ENCODE measurements around the gene UNC13C.

The UNC13C gene

GRCh38 chr15:54119051-54119450 is 140.8 kb downstream of the UNC13C start:
- no peak for TF ChIP-seq EP300 (IDR thresholded peaks at IDR 0.05; ENCODE audit: borderline replicate concordance)
- no peak for TF ChIP-seq ZBTB7A (IDR thresholded peaks at IDR 0.05; ENCODE audit: low read depth)
- TF ChIP-seq NFIC (IDR thresholded peaks at IDR 0.05): no peak
- no peak for TF ChIP-seq CEBPB (IDR thresholded peaks at IDR 0.05)
- TF ChIP-seq MAX (IDR thresholded peaks at IDR 0.05): no peak
- no peak for TF ChIP-seq TAF1 (IDR thresholded peaks at IDR 0.05; ENCODE audit: low read depth)

DNA sequence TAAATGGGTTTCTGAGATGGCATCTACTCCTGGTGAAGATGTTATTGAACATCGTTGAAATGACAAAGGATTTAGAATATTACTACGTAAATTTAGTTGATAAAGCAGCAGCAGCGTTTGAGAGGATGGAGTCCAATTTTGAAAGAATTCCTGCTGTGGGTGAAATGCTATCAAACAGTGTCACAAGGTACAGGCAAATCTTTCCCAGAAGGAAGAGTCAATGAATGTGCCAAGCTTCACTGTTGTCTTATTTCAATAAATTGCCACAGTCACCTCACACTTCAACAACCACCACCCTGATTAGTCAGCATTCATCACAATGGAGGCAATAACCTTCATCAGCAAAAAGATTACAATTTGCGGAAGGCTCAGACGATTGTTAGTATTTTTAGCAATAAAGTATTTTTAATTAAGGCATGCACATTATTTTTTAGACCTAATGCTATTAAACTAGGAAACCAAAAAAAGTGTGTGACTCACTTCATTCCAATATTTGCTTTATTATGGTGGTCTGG is 142.8 kb downstream of the UNC13C start:
- TF ChIP-seq FOXM1 (IDR thresholded peaks at IDR 0.05; ENCODE audit: borderline replicate concordance, low read depth) (no peak), MAX (IDR thresholded peaks at IDR 0.05) (no peak), ZBTB7A (IDR thresholded peaks at IDR 0.05; ENCODE audit: low read depth) (no peak), EP300 (IDR thresholded peaks at IDR 0.05; ENCODE audit: borderline replicate concordance) (no peak), CREB1 (IDR thresholded peaks at IDR 0.05; ENCODE audit: low read depth) (no peak)
- TF ChIP-seq, protein P1, sequence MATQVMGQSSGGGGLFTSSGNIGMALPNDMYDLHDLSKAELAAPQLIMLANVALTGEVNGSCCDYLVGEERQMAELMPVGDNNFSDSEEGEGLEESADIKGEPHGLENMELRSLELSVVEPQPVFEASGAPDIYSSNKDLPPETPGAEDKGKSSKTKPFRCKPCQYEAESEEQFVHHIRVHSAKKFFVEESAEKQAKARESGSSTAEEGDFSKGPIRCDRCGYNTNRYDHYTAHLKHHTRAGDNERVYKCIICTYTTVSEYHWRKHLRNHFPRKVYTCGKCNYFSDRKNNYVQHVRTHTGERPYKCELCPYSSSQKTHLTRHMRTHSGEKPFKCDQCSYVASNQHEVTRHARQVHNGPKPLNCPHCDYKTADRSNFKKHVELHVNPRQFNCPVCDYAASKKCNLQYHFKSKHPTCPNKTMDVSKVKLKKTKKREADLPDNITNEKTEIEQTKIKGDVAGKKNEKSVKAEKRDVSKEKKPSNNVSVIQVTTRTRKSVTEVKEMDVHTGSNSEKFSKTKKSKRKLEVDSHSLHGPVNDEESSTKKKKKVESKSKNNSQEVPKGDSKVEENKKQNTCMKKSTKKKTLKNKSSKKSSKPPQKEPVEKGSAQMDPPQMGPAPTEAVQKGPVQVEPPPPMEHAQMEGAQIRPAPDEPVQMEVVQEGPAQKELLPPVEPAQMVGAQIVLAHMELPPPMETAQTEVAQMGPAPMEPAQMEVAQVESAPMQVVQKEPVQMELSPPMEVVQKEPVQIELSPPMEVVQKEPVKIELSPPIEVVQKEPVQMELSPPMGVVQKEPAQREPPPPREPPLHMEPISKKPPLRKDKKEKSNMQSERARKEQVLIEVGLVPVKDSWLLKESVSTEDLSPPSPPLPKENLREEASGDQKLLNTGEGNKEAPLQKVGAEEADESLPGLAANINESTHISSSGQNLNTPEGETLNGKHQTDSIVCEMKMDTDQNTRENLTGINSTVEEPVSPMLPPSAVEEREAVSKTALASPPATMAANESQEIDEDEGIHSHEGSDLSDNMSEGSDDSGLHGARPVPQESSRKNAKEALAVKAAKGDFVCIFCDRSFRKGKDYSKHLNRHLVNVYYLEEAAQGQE (IDR thresholded peaks at IDR 0.05; ENCODE audit: low read depth): no peak

- TF ChIP-seq NFIC (IDR thresholded peaks at IDR 0.05) (no peak), CEBPB (IDR thresholded peaks at IDR 0.05) (no peak), FOXM1 (IDR thresholded peaks at IDR 0.05; ENCODE audit: borderline replicate concordance, low read depth) (no peak), ZBTB7A (IDR thresholded peaks at IDR 0.05; ENCODE audit: low read depth) (no peak), EP300 (IDR thresholded peaks at IDR 0.05; ENCODE audit: borderline replicate concordance) (no peak), MAX (IDR thresholded peaks at IDR 0.05) (no peak), CREB1 (IDR thresholded peaks at IDR 0.05; ENCODE audit: low read depth) (no peak), TAF1 (IDR thresholded peaks at IDR 0.05; ENCODE audit: low read depth) (no peak), EGR1 (IDR thresholded peaks at IDR 0.05) (no peak), TCF12 (IDR thresholded peaks at IDR 0.05; ENCODE audit: low read depth) (no peak), RAD21 (IDR thresholded peaks at IDR 0.05; ENCODE audit: low read depth) (no peak), TEAD4 (IDR thresholded peaks at IDR 0.05) (no peak), YY1 (IDR thresholded peaks at IDR 0.05; ENCODE audit: low read depth) (no peak)
- TF ChIP-seq, protein P2, sequence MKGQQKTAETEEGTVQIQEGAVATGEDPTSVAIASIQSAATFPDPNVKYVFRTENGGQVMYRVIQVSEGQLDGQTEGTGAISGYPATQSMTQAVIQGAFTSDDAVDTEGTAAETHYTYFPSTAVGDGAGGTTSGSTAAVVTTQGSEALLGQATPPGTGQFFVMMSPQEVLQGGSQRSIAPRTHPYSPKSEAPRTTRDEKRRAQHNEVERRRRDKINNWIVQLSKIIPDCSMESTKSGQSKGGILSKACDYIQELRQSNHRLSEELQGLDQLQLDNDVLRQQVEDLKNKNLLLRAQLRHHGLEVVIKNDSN (IDR thresholded peaks at IDR 0.05): no peak
- TF ChIP-seq, protein P1 (IDR thresholded peaks at IDR 0.05; ENCODE audit: low read depth): no peak
Measured at GRCh38 chr15:54127574-54127973, 149.3 kb downstream of the UNC13C start.

GRCh38 chr15:54131410-54131809 is 153.2 kb downstream of the UNC13C start:
- TF ChIP-seq TCF12 (IDR thresholded peaks at IDR 0.05; ENCODE audit: low read depth): no peak
- TF ChIP-seq ZBTB7A (IDR thresholded peaks at IDR 0.05; ENCODE audit: low read depth): no peak
- no peak for TF ChIP-seq YY1 (IDR thresholded peaks at IDR 0.05; ENCODE audit: low read depth)
- TF ChIP-seq MAX (IDR thresholded peaks at IDR 0.05): no peak
- TF ChIP-seq FOXM1 (IDR thresholded peaks at IDR 0.05; ENCODE audit: borderline replicate concordance, low read depth): no peak
- no peak for TF ChIP-seq EGR1 (IDR thresholded peaks at IDR 0.05)
- TF ChIP-seq NFIC (IDR thresholded peaks at IDR 0.05): no peak
- no peak for TF ChIP-seq TAF1 (IDR thresholded peaks at IDR 0.05; ENCODE audit: low read depth)
- TF ChIP-seq, protein P1 (IDR thresholded peaks at IDR 0.05; ENCODE audit: low read depth): no peak
- TF ChIP-seq EP300 (IDR thresholded peaks at IDR 0.05; ENCODE audit: borderline replicate concordance): no peak
- TF ChIP-seq, protein P2 (IDR thresholded peaks at IDR 0.05): no peak
- no peak for TF ChIP-seq CEBPB (IDR thresholded peaks at IDR 0.05)
- TF ChIP-seq TEAD4 (IDR thresholded peaks at IDR 0.05): no peak
- no peak for TF ChIP-seq RAD21 (IDR thresholded peaks at IDR 0.05; ENCODE audit: low read depth)
- TF ChIP-seq CREB1 (IDR thresholded peaks at IDR 0.05; ENCODE audit: low read depth): no peak

Data from Ishikawa (cell line).